C4-2B (cell line): ENCODE data around the gene ETV3.

Experiments
- ZFX ChIP-seq: fragments of 450-650 bp; IDR thresholded peaks from 2 replicates; pipeline ENCODE4 v1.6.1; 2017
- TF ChIP-seq, protein P1 (sequence below): fragments of 450-650 bp; conservative IDR thresholded peaks from 2 replicates; pipeline ENCODE4 v1.5.1; 2017; ENCODE audit warnings: mild to moderate bottlenecking

GRCh38 chr1:157105298-157105987 is 32.8 kb downstream of the ETV3 start:
- TF ChIP-seq, protein P1, sequence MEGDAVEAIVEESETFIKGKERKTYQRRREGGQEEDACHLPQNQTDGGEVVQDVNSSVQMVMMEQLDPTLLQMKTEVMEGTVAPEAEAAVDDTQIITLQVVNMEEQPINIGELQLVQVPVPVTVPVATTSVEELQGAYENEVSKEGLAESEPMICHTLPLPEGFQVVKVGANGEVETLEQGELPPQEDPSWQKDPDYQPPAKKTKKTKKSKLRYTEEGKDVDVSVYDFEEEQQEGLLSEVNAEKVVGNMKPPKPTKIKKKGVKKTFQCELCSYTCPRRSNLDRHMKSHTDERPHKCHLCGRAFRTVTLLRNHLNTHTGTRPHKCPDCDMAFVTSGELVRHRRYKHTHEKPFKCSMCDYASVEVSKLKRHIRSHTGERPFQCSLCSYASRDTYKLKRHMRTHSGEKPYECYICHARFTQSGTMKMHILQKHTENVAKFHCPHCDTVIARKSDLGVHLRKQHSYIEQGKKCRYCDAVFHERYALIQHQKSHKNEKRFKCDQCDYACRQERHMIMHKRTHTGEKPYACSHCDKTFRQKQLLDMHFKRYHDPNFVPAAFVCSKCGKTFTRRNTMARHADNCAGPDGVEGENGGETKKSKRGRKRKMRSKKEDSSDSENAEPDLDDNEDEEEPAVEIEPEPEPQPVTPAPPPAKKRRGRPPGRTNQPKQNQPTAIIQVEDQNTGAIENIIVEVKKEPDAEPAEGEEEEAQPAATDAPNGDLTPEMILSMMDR, result no peak
- no peak for TF ChIP-seq ZFX
